ENCODE data around the gene TNPO2.
"Not testable (repeated sequence)": the region's sequence is repeated elsewhere in the genome, so short reads cannot be mapped to it uniquely, and the experiment has no call there.

Gene TNPO2

GRCh38 chr19:12736995-12737834, 13.5 kb upstream of the TNPO2 start, which contains the start of gene GET3:
GET3 (plus strand) TSS chr19:12737497; CDS start chr19:12737506, 9 bp downstream.
- DNase-seq = peak; percentile 98

GRCh38 chr19:12733369-12734214, 9.9 kb upstream of the TNPO2 start:
- DNase-seq = peak; percentile 10

GRCh38 chr19:12731337-12731736, 7.6 kb upstream of the TNPO2 start:
- DNase-seq = no peak

GRCh38 chr19:12730064-12730463, 6.3 kb upstream of the TNPO2 start:
- DNase-seq = no peak

GRCh38 chr19:12727745-12728433, 4.2 kb upstream of the TNPO2 start:
- DNase-seq = no peak

GRCh38 chr19:12726988-12727316, 3.2 kb upstream of the TNPO2 start:
- DNase-seq = no peak

- not testable (repeated sequence) for DNase-seq
Observed at GRCh38 chr19:12725612-12726011, 1.9 kb upstream of the TNPO2 start.

GRCh38 chr19:12723381-12723640, 421 bp downstream of the TNPO2 start:
- DNase-seq = no peak

GRCh38 chr19:12722566-12723380, 959 bp downstream of the TNPO2 start:
- peak; percentile 96 for DNase-seq

- DNase-seq = no peak
Observed at GRCh38 chr19:12721656-12722565, 1.8 kb downstream of the TNPO2 start.

GRCh38 chr19:12720851-12721655, 2.7 kb downstream of the TNPO2 start:
- no peak for DNase-seq

GRCh38 chr19:12720296-12720695, 3.4 kb downstream of the TNPO2 start:
- DNase-seq = no peak

GRCh38 chr19:12715929-12716328, 7.8 kb downstream of the TNPO2 start:
- no peak for DNase-seq

- no peak for DNase-seq
Observed at GRCh38 chr19:12715102-12715501, 8.6 kb downstream of the TNPO2 start.

GRCh38 chr19:12713304-12713703, 10.4 kb downstream of the TNPO2 start:
- DNase-seq = not testable (repeated sequence)

- not testable (repeated sequence) for DNase-seq
Observed at GRCh38 chr19:12712077-12712476, 11.7 kb downstream of the TNPO2 start.

- no peak for DNase-seq
Observed at GRCh38 chr19:12711187-12711586, 12.5 kb downstream of the TNPO2 start.

- no peak for DNase-seq
Observed at GRCh38 chr19:12708641-12709040, 15.1 kb downstream of the TNPO2 start.

- no peak for DNase-seq
Observed at GRCh38 chr19:12706332-12706718, 17.4 kb downstream of the TNPO2 start.

- no peak for DNase-seq
Observed at GRCh38 chr19:12705654-12706331, 17.9 kb downstream of the TNPO2 start.
